ENCODE data around the gene NAALADL2.
A peak's percentile ranks its signal among the peaks of the same experiment; 100 is the strongest.
"Not testable (repeated sequence)": the region's sequence is repeated elsewhere in the genome, so short reads cannot be mapped to it uniquely, and the experiment has no call there.

Gene NAALADL2

DNA sequence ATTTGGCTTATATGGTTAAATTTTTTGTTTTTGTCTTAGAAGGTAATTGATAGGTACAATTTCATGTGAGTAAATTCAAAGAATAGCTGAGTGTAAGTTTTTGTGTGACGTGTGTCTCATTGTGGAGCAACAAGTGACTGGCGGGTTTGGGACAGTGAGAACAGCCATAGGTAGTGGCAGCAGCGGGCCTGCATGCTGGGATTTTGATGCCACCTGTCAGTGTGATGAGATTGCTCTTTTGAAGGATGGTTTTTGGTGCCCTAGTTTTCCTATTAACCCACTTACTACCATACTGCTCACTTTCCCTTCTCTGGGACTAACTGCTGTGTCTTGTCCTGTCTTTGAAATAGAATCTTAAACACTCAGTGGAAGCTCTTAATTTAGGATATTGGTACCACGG is 522.6 kb downstream of the NAALADL2 start:
- no peak for DNase-seq (ENCODE audit: low spot score)

DNA sequence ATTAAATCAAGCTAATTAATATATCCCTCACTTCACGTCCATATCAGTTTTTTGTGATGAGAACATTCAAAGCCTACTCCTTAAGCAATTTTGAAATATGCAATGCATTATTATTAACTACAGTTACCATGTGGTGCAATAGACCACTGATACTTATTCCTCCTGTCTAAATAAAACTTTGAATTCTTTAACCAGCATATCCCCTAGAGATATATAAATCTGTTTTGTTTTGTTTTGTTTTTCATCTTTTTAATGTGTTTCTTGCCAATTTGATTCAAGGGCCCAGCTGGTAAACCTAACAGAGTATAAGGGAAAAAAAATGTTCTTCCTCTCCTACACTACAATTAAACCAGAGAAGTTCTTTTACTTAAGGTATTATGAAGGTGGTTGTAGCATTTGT is 524.2 kb downstream of the NAALADL2 start:
- DNase-seq (ENCODE audit: low spot score): no peak

DNA sequence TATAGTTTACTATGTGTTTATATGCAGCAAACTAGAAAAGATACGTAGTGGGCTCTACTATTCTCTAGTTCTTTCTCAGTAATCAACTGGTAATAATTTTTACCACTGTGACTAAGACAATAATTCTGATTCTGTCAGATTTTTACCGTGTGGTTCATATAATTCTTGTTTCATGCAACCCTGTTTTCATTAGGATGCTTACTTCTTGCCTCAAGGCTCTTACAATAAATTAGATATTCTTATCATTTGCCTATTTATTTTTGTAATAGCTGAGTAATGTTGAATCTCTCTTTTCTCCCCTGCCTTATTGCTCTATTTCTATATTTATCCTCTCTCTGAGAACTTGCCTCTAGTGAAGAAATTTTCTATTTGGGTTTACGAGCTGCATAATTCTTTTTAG is 524.7 kb downstream of the NAALADL2 start:
- no peak for DNase-seq (ENCODE audit: low spot score)

DNA sequence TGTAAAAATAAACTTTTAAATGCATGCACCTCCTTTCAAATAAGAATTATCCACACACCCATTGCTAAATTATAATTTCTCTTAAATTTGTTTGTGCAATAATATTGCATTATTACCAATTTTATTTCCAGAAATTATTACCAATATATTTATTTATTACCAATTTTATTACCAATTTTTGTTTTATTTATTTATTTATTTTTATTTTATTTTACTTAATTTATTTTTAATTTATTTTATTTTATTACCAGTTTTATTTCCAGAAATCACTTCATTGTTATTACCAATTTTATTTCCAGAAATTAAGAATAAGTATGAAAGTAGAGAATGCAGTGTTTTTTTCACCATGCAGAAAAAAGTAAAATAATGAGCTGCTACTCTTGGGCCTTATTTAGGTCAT is 525.4 kb downstream of the NAALADL2 start:
- DNase-seq (ENCODE audit: low spot score): no peak

DNA sequence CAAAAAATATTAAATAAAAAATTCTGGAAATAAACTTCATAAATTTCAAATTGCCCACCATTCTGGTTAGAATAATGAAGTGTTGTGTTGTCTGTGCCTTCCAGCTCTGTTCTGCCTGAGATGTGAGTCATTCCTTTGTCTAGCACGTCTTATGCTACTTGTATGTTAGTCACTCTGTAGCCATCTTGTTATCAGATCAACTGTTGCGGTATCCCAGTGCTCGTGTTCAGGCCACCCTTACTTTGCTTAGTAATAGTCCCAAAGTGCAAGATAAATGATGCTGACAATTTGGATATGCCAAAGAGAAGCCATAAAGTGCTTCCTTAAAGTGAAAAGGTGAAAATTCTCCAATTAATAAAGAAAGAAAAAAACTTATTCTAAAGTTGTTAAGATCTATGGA is 527.5 kb downstream of the NAALADL2 start:
- peak; percentile 13 for DNase-seq (ENCODE audit: low spot score)

DNA sequence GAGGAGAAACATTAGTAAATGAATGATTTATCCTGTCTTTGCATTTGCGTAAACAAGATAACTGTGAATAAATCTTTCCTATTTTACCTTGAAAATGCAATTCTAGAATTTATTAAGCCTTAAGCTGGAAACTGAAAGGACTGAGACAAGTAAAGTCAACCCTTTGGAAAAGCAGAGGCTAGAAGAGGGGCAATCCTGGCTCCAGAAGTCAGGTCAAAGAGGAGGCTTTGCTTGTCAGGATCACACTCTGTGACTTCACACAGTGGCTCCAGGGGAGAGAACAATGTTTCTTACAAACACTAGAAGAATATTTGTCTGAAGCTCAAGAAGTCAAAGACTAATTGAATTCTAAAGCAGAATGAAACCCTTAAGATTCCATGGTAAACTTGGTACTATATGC is 530.4 kb downstream of the NAALADL2 start:
- DNase-seq (ENCODE audit: low spot score): no peak

DNA sequence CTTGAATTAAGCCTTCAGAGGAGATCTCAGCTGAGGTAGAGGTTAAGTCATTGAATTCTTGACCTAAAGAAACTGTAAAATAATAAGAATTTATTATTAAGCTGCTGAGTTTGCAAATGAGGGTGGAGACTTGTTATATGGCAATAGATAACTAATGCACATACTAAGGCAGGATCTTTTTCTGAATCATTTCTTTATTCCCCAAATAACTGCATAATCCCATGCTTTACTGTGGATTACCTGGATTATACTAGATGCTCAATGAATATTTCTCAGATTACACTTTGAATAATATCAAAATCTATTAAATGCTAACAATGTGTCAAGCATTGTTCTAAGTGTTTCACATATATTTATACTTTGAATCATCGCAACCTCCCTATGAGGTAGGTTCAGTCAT is 532.5 kb downstream of the NAALADL2 start:
- no peak for DNase-seq (ENCODE audit: low spot score)

DNA sequence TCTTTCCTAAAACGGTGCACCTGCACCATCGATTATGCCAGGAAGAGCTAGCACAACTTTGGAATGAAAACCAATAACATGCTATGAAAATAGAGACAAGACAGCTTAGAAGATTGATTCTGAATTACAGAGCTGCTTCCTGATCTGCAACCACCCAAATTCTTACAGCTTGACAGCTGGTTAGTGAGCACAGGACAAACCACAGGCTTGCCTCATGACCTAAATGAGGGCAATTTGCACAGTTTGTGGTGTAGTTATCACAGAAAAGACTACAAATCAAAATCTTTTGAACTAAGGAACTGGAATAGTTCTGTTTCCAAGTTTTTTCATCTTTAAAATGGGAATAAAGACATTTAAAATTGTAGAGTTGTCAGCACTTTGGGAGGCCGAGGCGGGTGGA is 533.5 kb downstream of the NAALADL2 start:
- DNase-seq (ENCODE audit: low spot score): no peak

DNA sequence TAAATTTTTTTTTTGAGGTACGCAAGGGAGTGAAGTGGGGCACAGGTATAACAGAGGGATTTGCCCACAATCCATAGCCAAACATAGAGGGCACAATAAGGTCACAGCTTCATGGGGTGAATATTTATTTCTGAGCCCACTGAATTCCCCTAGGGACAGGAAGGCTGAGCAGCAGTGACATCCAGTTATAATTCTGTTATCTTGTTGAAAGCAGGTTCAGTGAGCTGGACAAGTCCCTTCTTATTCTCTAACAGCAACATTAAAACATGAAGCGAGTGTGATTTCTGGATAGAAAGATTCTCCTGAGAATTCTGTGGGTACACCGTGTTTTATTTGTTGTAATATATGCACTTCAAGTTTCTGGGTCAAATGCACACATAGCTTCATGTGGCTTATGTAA is 538.2 kb downstream of the NAALADL2 start:
- no peak for DNase-seq (ENCODE audit: low spot score)

DNA sequence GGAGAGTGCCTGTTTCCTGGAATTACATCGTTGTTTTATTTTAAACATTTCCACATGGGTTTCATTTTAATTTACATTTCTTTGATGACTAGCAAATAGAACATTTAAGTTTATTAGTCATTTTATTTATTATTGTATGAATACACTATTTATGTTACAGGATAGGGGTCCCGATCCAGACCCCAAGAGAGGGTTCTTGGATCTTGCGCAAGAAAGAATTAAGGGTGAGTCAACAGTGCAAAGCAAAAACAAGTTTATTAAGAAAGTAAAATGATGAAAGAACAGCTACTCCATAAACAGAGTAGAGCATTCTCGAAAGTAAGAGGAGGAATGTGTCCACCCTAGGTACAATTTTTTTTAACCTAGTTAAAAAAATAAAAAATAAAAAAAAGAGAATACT is 539.5 kb downstream of the NAALADL2 start:
- DNase-seq (ENCODE audit: low spot score): no peak

DNA sequence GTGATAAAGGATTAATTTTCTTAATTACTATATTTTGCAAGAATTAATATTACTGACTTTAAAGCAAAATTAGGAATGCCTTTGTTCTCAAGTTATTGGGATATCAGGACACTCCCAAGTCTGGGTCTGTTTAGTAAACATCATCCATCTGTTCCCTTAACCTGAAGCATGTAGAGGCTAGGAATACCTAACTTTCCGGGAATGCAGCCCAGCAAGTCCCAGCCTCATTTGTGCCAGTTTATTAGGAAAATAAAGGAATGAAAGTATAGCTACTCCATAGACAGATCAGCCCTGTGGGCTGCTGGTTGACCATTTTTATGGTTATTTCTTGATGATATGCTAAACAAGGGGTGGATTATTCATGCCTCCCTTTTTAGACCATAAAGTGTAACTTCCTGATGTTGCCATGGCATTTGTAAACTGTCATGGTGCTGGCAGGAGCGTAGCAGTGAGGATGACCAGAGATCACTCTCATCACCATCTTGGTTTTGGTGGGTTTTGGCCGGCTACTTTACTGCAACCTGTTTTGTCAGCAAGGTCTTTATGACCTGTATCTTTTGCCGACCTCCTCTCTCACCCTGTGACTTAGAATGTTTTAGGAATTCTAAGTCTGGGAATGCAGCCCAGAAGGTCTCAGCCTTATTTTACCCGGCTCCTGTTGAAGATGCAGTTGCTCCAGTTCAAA is 540.2 kb downstream of the NAALADL2 start:
- DNase-seq (ENCODE audit: low spot score): no peak

DNA sequence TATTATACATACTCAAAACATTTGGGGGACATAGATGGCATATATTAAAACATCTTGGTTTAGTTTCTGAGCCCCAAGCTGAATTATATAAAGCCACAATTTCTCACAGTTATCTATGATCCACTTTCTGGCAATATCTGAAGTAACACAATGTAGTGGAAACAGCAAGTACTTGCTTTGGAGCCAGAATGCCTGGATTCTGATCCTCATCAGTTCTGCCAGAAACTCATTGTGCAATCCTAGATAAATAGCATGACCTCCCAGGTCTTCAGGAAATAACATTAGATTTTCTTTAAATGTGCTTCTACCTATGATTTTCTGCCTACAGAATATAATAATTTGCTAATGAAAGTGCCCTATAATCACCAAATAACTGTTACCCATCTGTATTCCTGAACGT is 544.9 kb downstream of the NAALADL2 start:
- no peak for DNase-seq (ENCODE audit: low spot score)

DNA sequence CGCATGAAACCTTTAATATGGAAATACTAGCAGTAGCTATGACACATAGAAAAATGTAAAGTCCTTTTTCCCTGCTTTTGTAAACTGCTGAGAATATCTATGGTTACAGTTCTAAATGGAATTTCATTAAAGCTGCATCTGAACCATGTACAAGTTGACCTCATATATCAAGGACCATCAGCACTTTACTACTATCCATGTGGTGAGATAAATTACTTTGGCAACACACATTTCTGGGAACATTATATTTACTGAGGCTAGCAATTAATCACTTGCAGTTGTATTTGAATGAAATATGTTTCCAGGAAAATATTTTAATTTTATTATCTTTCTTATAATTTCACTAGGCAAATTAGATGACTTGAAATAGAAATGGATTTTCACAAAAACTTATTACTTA is 545.5 kb downstream of the NAALADL2 start:
- DNase-seq (ENCODE audit: low spot score): no peak

DNA sequence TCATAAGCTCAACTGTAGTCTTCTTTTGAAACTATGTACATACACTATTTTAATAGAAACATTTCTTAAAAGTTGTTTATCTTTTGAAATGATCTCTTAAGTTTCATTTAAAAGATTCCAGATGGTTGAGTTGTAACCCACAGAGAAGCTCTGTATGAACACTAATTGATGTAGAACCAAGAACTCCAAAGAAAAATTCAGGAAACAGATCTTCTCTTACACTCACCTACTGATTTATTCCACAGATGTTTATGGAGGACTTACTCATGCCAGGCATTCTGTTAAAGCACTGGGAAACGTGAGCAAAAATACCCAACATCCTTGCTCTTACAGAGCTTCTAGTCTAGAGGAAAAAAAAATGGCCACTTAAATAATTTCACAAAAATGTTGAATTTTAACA is 551.1 kb downstream of the NAALADL2 start:
- DNase-seq (ENCODE audit: low spot score): no peak

DNA sequence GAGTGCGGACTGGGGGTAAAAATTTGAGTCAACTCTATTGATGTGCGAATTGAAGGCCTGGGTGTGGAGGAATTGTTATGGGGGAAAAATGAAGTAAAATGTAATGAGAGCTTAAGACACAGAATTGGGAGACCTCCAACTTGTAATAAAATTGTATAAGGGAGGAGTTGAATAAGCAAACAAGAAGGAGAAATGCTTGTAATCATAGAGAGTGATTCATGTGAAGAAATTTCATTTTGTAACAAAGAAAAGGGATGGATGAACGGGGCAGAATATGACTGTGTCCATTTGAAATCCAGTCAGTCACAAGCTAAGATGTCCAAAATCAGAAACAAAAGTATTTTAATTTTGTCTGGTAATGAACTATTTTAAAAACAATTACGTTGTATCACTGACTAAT is 552.3 kb downstream of the NAALADL2 start:
- DNase-seq (ENCODE audit: low spot score): no peak

DNA sequence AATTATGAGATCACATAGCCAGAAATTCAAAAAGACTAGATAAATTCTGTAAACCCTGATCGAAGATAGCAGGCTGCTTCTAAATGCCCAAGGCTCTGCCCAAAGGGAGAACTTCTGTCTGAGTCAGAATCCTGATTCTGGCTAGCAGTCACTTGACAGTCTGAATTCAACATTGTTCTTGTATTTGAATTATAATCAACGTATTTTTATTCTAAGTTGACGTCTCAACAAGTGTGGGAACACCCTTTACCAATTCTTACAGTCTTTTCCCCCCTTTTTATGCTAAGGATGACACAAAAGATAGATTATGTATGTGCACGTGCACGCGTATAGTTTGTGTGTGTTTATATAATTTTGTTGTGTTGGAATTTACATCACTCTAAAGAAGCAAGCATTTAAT is 552.8 kb downstream of the NAALADL2 start:
- no peak for DNase-seq (ENCODE audit: low spot score)

DNA sequence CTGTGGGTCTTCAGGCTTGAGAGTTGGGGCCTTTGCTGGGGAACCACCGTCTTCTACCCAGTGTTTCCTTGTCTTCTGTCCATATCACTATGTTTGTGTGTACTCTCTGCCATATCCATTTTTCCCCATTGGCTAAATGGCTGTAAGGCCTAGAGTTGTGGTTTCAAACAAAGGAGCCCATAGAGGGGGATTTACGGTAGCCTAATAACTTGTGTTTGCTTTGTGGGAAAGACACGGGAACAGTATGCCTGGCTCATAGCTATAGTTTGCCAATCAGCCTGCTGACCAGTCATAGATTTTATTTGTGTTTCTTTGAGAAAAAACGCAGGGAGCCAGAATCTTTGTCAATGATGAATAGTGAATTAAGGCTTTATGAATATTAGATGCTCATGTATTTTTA is 554.8 kb downstream of the NAALADL2 start:
- DNase-seq (ENCODE audit: low spot score): no peak

DNA sequence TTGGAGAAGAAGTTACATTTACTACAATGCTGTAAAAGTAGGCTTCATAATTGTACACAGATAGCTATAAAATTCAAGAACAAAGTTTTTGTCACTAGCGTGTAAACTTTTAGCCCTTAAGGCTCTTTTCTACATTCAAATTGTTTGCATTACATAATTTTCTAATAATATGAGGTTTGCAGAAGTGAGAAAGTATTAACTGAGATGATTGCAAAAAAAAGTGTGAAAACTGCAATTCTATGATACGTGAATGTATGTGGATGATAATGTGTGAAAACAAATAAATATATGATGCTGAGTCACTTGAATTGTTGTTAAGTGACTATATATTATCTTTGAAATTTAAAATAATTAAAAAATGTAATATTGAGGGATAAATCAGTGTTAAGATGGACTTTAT is 557.5 kb downstream of the NAALADL2 start:
- no peak for DNase-seq (ENCODE audit: low spot score)

DNA sequence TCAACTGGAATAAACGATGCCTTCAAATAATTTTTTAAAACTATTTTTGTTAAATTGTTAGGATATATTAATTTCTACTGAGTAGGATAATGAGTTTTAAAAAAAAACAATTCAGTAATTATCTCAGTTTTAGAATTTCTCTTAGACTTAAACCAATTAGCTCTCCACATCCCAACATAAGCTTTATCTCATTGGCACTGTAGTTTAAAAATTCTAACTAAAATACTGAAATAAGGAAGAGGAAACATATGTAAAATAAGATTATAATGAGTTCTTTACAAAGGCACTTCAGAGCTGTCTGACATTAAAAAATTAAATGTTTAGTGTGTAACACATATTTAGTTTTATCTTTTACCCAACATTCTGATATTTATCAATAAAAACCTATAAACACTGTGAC is 558.3 kb downstream of the NAALADL2 start:
- DNase-seq (ENCODE audit: low spot score): no peak

DNA sequence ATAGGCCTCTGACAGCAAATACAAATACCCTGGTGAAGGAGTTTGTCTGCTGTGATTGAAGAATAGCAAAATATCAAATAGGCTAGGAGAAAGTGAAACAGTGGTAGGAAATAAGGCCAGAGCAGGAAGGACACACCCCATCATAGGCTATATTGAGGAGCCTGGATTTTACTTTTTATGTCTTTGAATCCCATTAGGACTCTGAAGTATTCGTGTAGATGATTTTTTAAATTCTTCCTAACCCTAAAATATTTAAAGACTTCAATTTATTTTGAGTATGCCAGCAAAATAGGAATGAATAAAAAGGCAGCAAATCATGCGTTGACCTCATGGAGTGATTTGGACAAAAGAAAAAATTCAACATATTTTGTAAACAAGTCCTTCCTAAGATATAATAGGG is 562.8 kb downstream of the NAALADL2 start:
- DNase-seq (ENCODE audit: low spot score): no peak

DNA sequence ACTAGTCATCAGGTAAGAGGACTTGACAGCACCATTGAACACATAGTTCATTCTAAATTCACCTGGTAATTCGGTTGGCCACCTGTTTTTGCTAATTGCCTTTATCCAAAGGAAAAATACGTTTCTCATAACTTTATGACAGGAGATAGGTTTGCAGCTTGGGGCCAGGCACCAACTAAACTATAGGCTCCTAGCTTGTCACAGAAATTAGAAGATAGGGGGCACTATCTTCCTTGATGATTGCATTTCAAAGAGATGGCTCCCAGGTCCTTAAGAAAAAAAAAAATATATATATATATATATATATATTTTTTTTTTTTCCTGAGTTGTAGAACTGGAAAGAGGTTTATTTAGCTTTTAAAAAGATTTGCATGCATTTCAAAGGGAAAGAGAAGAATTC is 563.6 kb downstream of the NAALADL2 start:
- DNase-seq (ENCODE audit: low spot score): no peak

DNA sequence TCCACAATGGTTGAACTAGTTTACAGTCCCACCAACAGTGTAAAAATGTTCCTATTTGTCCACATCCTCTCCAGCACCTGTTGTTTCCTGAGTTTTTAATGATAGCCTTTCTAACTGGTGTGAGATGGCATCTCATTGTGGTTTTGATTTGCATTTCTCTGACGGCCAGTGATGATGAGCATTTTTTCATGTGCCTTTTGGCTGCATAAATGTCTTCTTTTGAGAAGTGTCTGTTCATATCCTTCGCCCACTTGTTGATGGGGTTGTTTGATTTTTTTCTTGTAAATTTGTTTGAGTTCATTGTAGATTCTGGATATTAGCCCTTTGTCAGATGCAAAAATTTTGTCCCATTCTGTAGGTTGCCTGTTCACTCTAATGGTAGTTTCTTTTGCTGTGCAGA is 564.7 kb downstream of the NAALADL2 start:
- not testable (repeated sequence) for DNase-seq (ENCODE audit: low spot score)

DNA sequence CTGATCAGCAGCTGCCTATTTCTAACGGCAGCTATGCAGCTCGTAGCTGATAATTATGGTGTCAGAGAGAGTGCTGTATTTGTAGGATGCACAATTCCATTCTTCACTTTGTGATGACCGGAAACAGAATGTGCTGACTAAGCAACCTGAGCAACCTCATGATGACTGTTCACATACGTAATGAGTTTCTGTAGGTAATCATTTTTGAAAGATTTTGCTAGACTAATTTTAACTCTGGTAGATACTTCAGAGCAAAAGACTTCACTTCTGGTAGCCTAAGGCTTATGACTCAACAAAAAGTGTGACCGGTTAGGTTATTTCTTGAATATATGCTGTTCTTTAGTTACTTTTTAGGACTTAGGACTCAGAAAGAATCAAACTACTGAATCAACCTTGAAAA is 567.7 kb downstream of the NAALADL2 start:
- DNase-seq (ENCODE audit: low spot score): no peak

DNA sequence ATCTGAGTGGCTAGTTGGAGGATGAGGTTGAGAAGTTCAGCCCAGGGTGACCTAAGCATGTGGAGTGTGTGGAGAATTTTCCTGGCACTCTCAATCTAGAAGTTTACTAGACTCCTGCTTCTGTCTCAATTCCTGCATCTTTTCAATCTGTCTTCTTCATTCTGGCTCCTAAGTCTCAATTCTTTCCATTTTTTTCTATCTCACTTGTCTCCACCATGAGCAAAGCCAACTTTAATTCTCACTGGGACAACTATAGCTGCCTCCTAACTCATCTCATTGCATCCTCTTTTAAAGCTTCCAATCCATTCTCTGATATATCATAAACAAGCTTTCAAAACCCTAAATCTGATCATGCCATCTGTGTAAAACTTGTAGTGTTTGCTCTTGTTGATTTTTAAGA is 569.3 kb downstream of the NAALADL2 start:
- no peak for DNase-seq (ENCODE audit: low spot score)
